NT2/D1 (cell line): Measurements from ENCODE around the gene RRP15.

ENCODE experiments used
- SUZ12 ChIP-seq: IDR thresholded peaks from 2 replicates; pipeline ENCODE4 v1.6.1; 2011; ENCODE audit not compliant: insufficient read length, insufficient read depth; ENCODE audit errors: extremely low read depth
- YY1 ChIP-seq: IDR thresholded peaks from 2 replicates; pipeline ENCODE4 v1.6.1; 2011; ENCODE audit not compliant: insufficient read length, insufficient read depth

GRCh38 chr1:218296162-218296561 lies 11.1 kb downstream of the RRP15 start:
- TF ChIP-seq SUZ12 (no peak), YY1 (no peak)
